Endothelial cell of umbilical vein (primary cell): Measurements from ENCODE around the gene PPP1R3E. TPM values are rescaled to one million over a fixed set of nuclear protein-coding genes. Genes with fewer than 3 reads are reported as not detected.

Experiments used
- BruUV-seq: library from RNA; stranded (reverse); fragments of 400-500 nt; replicated peaks from 2 replicates; lab custom pipeline; 2021; lab: Mats Ljungman, UMichigan
- CTCF ChIA-PET: fragments of 300-600, 350-600 bp; sonication (Branson Sonifier 250); formaldehyde crosslinking; loops from one replicate; lab custom pipeline; 2021; ENCODE audit warnings: antibody characterized with exemption, inconsistent platforms; lab: Charles Lee
- POLR2A ChIA-PET: fragments of 300-600, 350-600 bp; sonication (Branson Sonifier 250); formaldehyde crosslinking; loops from one replicate; lab custom pipeline; 2021; ENCODE audit warnings: antibody characterized with exemption, inconsistent platforms; lab: Charles Lee
- DNase-seq: peaks from one replicate; pipeline ENCODE4 v3.0.0-alpha.2; 2011; ENCODE audit warnings: low read depth, low spot score
- FAIRE-seq: peaks from 2 replicates; lab custom pipeline; 2011; peaks lifted over from hg19 to GRCh38; lab: Jason Lieb, UNC
- H2AFZ ChIP-seq: 2 replicates; pipeline ENCODE4 v1.6.0; 2012; ENCODE audit warnings: low read depth, low read length, control low read depth, inconsistent platforms
- H3K27ac ChIP-seq: 2 replicates; pipeline ENCODE4 v1.5.1; 2011; ENCODE audit warnings: low read depth, mild to moderate bottlenecking, control low read depth, low read length, moderate library complexity; ENCODE audit not compliant: insufficient read depth
- H3K27me3 ChIP-seq, 2 experiments: 2 replicates each; pipeline versions ENCODE4 v1.6.0 to v1.6.1; 2011; ENCODE audit warnings: low read length in 2 of 2, mixed read lengths in 1 of 2; ENCODE audit not compliant: control insufficient read depth in 2 of 2, insufficient read depth in 2 of 2
- H3K36me3 ChIP-seq, 2 experiments: 2 replicates in 1 of 2; 3 replicates in 1 of 2; pipeline ENCODE4 v1.5.1; 2011; ENCODE audit warnings: low read length in 2 of 2, mild to moderate bottlenecking in 1 of 2, moderate library complexity in 1 of 2; ENCODE audit not compliant: control insufficient read depth in 2 of 2, insufficient read depth in 2 of 2; ENCODE audit errors: extremely low read depth in 1 of 2
- H3K4me1 ChIP-seq: 3 replicates; pipeline ENCODE4 v1.5.1; 2011; ENCODE audit warnings: mild to moderate bottlenecking, low read length; ENCODE audit not compliant: control insufficient read depth, insufficient read depth; ENCODE audit errors: extremely low read depth
- H3K4me2 ChIP-seq: 2 replicates; pipeline ENCODE4 v1.6.1; 2011; ENCODE audit warnings: low read length, control low read depth, mixed read lengths; ENCODE audit not compliant: insufficient read depth
- H3K4me3 ChIP-seq, 3 experiments: fragments of 200-600 bp in 1 of 3; sonication (generic), shearing (Covaris generic) in 1 of 3; replicated peaks in 1 of 3; 2 replicates each; pipeline ENCODE4 v1.5.1; 2011 to 2016; ENCODE audit warnings: control low read depth in 3 of 3, low read length in 3 of 3, mild to moderate bottlenecking in 2 of 3, inconsistent platforms in 1 of 3, low read depth in 1 of 3, moderate library complexity in 1 of 3; ENCODE audit not compliant: insufficient read depth in 1 of 3
- H3K79me2 ChIP-seq: 2 replicates; pipeline ENCODE4 v1.6.0; 2012; ENCODE audit warnings: low read length, inconsistent platforms; ENCODE audit not compliant: control insufficient read depth, insufficient read depth
- H3K9ac ChIP-seq: replicated peaks from 2 replicates; pipeline ENCODE3; 2011; ENCODE audit warnings: low read length, control low read depth; ENCODE audit not compliant: insufficient read depth; ENCODE audit errors: extremely low read depth
- H3K9me1 ChIP-seq: replicated peaks from 3 replicates; pipeline ENCODE4 v1.6.0; 2011; ENCODE audit warnings: mild to moderate bottlenecking, low read length; ENCODE audit not compliant: control insufficient read depth, insufficient read depth; ENCODE audit errors: extremely low read depth
- H3K9me3 ChIP-seq: replicated peaks from 2 replicates; pipeline ENCODE4 v1.5.1; 2012; ENCODE audit warnings: low read length, inconsistent platforms; ENCODE audit not compliant: control insufficient read depth, insufficient read depth
- H4K20me1 ChIP-seq: replicated peaks from 2 replicates; pipeline ENCODE3; 2011; ENCODE audit warnings: mild to moderate bottlenecking, low read length; ENCODE audit not compliant: control insufficient read depth, insufficient read depth; ENCODE audit errors: extremely low read depth
- EZH2 ChIP-seq: IDR thresholded peaks from 2 replicates; pipeline ENCODE4 v1.6.1; 2012; ENCODE audit warnings: borderline replicate concordance, low read depth, mild to moderate bottlenecking, moderate library complexity, low read length, inconsistent platforms; ENCODE audit not compliant: severe bottlenecking
- FOS ChIP-seq: IDR thresholded peaks from 2 replicates; pipeline ENCODE4 v1.6.1; 2011; ENCODE audit warnings: mild to moderate bottlenecking, low read length, moderate library complexity, borderline replicate concordance; ENCODE audit not compliant: insufficient read depth
- JUN ChIP-seq: IDR thresholded peaks from 2 replicates; pipeline ENCODE4 v1.6.1; 2011; ENCODE audit warnings: borderline replicate concordance, low read depth; ENCODE audit not compliant: insufficient read length, insufficient read depth
- dilution Hi-C: fragments of 300-500 bp; cut with MboI; formaldehyde crosslinking; loops from one replicate; pipeline ENCODE4 v1.15.0; 2019; ENCODE audit warnings: low sequenced_read_pairs; ENCODE audit not compliant: extremely low pct_ligation_motif_present
- intact Hi-C: fragments of 100-400 bp; cut with micrococcal nuclease; formaldehyde crosslinking; loops from one replicate; pipeline ENCODE4 v1.10.0; 2022
- polyA plus RNA-seq, 4 experiments: library from polyadenylated mRNA; depleted of rRNA in 3 of 4; stranded (reverse) in 3 of 4; unstranded in 1 of 4; fragments of >200 nt; gene quantifications; 2 replicates each; pipeline versions ENCODE4 v1.2.1 to v1.2.3, GENCODE V29; 2011 to 2012; ENCODE audit warnings: missing spikeins in 1 of 4
- total RNA-seq: library from RNA; stranded (reverse); gene quantifications from 2 replicates; pipeline ENCODE4 v1.2.3, GENCODE V29; 2021
- TF ChIP-seq, protein P1 (sequence below), 2 donors: IDR thresholded peaks; 1 replicate in 1 of 2; 2 replicates in 1 of 2; pipeline ENCODE4 v1.5.1; 2011; ENCODE audit warnings: low read length in 2 of 2, mild to moderate bottlenecking in 2 of 2, moderate library complexity in 2 of 2, control low read depth in 1 of 2, inconsistent platforms in 1 of 2, low read depth in 1 of 2; ENCODE audit not compliant: insufficient read depth in 1 of 2; ENCODE audit errors: extremely low read depth in 1 of 2

The PPP1R3E gene
- total and polyA plus RNA-seq, 2 donors (not counting 3 experiments of a cell fraction or from before 2014, with no cell fraction given) = 4.3 to 7.4 TPM

GRCh38 chr14:23299211-23299957 is 3.3 kb downstream of the PPP1R3E start:
- H3K27me3 ChIP-seq = no peaks in the 10 kb centered on the region
- dilution Hi-C loops = no loop called here
- ChIA-PET POLR2A (no interaction called here), CTCF (interaction anchor here (0.6 to 4.0 kb wide), 9 partner anchors 12 to 185 kb away, joined by 3 to 53 read pairs (median 5); partner anchors contain the start of gene HOMEZ)
- H3K4me2 ChIP-seq = no peak overlapping the region
- H2AFZ ChIP-seq = no peak overlapping the region
- no peaks in the 10 kb centered on the region for H4K20me1 ChIP-seq
- BruUV-seq = no TSS peak
- peak; percentile 46 for DNase-seq
- TF ChIP-seq, protein P1, sequence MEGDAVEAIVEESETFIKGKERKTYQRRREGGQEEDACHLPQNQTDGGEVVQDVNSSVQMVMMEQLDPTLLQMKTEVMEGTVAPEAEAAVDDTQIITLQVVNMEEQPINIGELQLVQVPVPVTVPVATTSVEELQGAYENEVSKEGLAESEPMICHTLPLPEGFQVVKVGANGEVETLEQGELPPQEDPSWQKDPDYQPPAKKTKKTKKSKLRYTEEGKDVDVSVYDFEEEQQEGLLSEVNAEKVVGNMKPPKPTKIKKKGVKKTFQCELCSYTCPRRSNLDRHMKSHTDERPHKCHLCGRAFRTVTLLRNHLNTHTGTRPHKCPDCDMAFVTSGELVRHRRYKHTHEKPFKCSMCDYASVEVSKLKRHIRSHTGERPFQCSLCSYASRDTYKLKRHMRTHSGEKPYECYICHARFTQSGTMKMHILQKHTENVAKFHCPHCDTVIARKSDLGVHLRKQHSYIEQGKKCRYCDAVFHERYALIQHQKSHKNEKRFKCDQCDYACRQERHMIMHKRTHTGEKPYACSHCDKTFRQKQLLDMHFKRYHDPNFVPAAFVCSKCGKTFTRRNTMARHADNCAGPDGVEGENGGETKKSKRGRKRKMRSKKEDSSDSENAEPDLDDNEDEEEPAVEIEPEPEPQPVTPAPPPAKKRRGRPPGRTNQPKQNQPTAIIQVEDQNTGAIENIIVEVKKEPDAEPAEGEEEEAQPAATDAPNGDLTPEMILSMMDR (IDR thresholded peaks at IDR 0.05; ENCODE audit: extremely low read depth in 1 of 2, insufficient read depth in 1 of 2, low read depth in 1 of 2, low read length in 2 of 2) = peak; percentile 11 to 18
- no peak for TF ChIP-seq FOS
- no peak for TF ChIP-seq EZH2
- TF ChIP-seq JUN = no peak
- no peaks in the 10 kb centered on the region for H3K9me3 ChIP-seq
- H3K4me3 ChIP-seq = no peak overlapping the region
- FAIRE-seq = no peak
- no peak overlapping the region for H3K9ac ChIP-seq
- no peaks in the 10 kb centered on the region for H3K79me2 ChIP-seq
- H3K36me3 ChIP-seq = no peaks in the 10 kb centered on the region
- H3K27ac ChIP-seq = no peak overlapping the region
- H3K9me1 ChIP-seq = no peaks in the 10 kb centered on the region
- intact Hi-C loops = loop anchor here (1.0 kb wide), 1 partner anchor 112 kb away; no protein-coding TSS in a partner anchor
- peaks cover 11% of the 10 kb centered on the region for H3K4me1 ChIP-seq
